Dendritic cell treated with granulocyte-macrophage colony-stimulating factor and Interleukin-4, amounts not matched to agents 40 ng/mL and 50 ng/mL, for 4 days (primary cell): ENCODE results near the gene OSBPL9.
"Not testable (repeated sequence)": the region's sequence is repeated elsewhere in the genome, so short reads cannot be mapped to it uniquely, and the experiment has no call there.

Experiments used
- H3K27ac Mint-ChIP-seq: one replicate; pipeline ENCODE4 v1.8.0; 2022; ENCODE audit warnings: mild to moderate bottlenecking, mixed read lengths
- H3K27me3 Mint-ChIP-seq: one replicate; pipeline ENCODE4 v1.8.0; 2022; ENCODE audit warnings: mild to moderate bottlenecking, mixed read lengths
- H3K36me3 Mint-ChIP-seq: one replicate; pipeline ENCODE4 v1.8.0; 2022; ENCODE audit warnings: low read depth, mixed read lengths
- H3K4me1 Mint-ChIP-seq: one replicate; pipeline ENCODE4 v1.8.0; 2022; ENCODE audit warnings: low read depth, mixed read lengths
- H3K4me3 Mint-ChIP-seq: one replicate; pipeline ENCODE4 v1.8.0; 2022; ENCODE audit warnings: mild to moderate bottlenecking, moderate library complexity, mixed read lengths
- H3K9me3 Mint-ChIP-seq: one replicate; pipeline ENCODE4 v1.8.0; 2022; ENCODE audit warnings: mixed read lengths
- intact Hi-C: fragments of 100-400 bp; cut with micrococcal nuclease; formaldehyde crosslinking; loops from one replicate; pipeline ENCODE4 v1.15.0; 2022

Gene OSBPL9

DNA sequence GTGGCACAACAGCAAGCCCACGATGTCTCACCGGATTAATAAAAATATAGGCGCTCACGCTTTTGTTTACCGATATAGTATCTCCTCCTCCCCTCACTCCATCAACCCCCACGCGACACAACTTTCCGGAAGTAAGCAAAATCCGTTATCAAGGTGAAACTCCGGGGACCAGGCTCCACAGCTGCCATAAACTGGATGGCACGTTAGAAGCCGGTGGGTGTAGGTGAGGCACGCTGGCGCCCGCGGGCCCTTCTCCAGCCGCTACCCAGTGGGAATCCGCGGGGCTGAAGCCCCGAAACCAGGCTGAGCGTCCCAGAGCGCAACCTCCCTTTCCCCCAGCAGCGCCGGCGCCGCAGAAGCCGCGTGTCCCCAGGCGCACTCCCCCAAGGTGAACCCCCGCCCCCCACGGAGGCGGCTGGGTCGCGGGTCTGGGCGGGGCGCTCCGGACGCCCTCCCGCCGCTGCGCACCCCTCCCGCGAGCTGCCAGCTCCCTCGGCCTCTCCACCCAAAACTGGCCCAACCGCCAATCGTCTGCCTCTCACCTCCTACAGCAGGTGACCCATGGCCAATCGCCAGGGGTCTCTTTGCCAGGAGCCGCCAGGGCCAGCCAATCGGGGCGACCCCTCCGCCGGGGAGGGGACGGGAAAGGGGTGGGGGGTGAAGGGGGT lies 112.4 kb downstream of the OSBPL9 start:
- Mint-ChIP-seq H3K9me3 (no peaks in the 10 kb centered on the region), H3K4me3 (peak overlapping the region; percentile 76), H3K4me1 (peaks cover 34% of the 10 kb centered on the region), H3K36me3 (no peaks in the 10 kb centered on the region), H3K27me3 (no peaks in the 10 kb centered on the region), H3K27ac (peak overlapping the region; percentile 82)
- intact Hi-C loops = no loop called here

DNA sequence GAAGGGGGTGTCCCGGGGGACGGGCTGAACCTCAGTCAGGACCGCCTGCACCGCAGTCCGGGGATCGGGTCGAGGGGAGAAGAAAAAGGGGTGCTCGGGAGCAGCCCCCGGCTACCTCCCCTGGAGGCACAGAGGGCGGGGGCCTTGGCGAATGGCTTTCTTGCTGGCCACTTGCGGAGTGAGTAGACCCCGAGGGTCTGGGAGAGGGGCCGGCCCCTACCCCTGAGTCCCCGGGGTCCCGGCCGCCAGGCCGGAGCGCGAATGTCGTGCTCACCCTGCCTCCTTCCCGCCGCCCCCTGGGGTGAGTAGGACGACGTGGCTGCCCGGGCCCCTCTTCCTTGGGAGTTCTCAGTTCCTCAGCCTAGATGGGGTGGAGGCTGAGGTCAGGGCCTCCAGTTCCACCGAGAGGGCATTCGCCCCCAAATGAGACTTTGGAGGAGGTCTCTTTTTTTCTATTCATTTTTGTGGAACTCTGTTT lies 113.0 kb downstream of the OSBPL9 start:
- H3K4me3 Mint-ChIP-seq = peak overlapping the region; percentile 76
- no peaks in the 10 kb centered on the region for H3K9me3 Mint-ChIP-seq
- intact Hi-C loops = no loop called here
- H3K36me3 Mint-ChIP-seq = no peaks in the 10 kb centered on the region
- H3K27ac Mint-ChIP-seq = peak overlapping the region; percentile 82
- no peaks in the 10 kb centered on the region for H3K27me3 Mint-ChIP-seq
- peaks cover 37% of the 10 kb centered on the region for H3K4me1 Mint-ChIP-seq

DNA sequence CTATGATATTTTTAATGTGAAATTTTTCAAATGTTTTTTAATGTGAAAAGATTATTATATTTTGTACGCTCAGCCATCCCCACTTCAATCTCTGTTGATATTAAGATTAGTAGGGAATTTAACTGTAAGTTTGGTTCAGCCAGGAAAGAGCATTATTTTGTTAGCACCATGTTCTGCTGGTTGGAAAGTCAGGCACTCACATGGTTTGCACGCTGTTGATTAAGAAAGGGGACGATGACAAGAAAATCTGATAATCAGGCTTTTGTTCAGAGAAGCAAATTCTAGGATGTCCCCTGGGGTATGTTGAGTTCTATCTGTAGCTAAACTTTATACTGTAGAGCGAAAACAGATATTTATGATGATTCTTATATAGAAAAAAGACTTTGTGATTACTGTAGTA lies 115.1 kb downstream of the OSBPL9 start:
- intact Hi-C loops = no loop called here
- H3K4me3 Mint-ChIP-seq = no peak overlapping the region
- peaks cover 48% of the 10 kb centered on the region for H3K4me1 Mint-ChIP-seq
- H3K27ac Mint-ChIP-seq = no peak overlapping the region
- no peaks in the 10 kb centered on the region for H3K36me3 Mint-ChIP-seq
- H3K9me3 Mint-ChIP-seq = no peaks in the 10 kb centered on the region
- H3K27me3 Mint-ChIP-seq = no peaks in the 10 kb centered on the region

DNA sequence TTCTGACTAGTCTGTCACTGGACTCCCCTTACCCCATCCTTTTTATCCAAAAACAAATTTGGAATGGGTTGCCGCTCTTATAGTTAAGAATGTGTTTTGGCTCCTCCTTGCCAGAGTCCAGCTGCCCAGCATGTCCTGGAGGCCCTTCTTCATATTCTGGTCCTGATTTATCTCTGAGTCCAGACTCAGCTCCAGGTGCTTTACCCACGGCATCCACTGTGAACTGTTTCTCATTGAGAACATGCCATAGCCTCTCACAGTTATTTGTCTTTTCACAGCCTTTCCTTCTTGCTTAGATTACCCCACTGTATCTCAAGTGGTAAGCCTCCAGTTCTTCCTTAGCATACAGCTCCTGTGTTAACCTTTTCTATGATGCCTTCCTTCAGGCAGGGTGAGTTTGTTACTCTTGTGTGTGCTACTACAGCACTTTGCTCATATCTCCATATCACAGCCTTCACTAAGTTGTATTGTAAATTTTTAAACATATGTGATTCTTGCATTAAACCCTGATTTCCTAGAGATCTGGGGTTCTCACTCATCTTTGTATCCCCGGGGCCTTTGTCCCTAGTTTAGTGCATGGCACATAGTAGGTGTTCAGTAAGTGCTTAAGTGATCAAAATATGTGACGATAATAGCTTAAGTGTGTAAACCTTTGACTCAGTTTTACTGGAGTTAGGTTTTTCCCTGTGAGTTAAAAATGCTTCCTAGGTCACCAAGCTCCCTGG lies 116.0 kb downstream of the OSBPL9 start:
- intact Hi-C loops = no loop called here
- H3K9me3 Mint-ChIP-seq = no peaks in the 10 kb centered on the region
- H3K4me1 Mint-ChIP-seq = peaks cover 44% of the 10 kb centered on the region
- no peaks in the 10 kb centered on the region for H3K27me3 Mint-ChIP-seq
- H3K4me3 Mint-ChIP-seq = no peak overlapping the region
- H3K36me3 Mint-ChIP-seq = no peaks in the 10 kb centered on the region
- no peak overlapping the region for H3K27ac Mint-ChIP-seq

DNA sequence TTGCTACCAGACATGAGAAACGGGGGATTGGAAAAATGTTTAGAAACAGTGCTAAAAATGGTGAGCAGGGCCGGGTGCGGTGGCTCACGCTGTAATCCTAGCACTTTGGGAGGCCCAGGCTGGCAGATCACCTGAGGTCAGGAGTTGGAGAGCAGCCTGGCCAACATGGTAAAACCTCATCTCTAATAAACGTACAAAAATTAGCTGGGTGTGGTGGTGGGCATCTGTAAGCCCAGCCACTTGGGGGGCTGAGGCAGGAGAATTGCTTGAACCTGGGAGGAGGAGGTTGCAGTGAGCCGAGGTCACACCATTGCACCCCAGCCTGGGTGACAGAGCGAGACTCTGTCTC lies 116.5 kb downstream of the OSBPL9 start:
- intact Hi-C loops, H3K27me3 Mint-ChIP-seq, H3K4me3 Mint-ChIP-seq, H3K36me3 Mint-ChIP-seq, H3K27ac Mint-ChIP-seq, H3K9me3 Mint-ChIP-seq: not testable (repeated sequence)
- peaks cover 39% of the 10 kb centered on the region for H3K4me1 Mint-ChIP-seq

DNA sequence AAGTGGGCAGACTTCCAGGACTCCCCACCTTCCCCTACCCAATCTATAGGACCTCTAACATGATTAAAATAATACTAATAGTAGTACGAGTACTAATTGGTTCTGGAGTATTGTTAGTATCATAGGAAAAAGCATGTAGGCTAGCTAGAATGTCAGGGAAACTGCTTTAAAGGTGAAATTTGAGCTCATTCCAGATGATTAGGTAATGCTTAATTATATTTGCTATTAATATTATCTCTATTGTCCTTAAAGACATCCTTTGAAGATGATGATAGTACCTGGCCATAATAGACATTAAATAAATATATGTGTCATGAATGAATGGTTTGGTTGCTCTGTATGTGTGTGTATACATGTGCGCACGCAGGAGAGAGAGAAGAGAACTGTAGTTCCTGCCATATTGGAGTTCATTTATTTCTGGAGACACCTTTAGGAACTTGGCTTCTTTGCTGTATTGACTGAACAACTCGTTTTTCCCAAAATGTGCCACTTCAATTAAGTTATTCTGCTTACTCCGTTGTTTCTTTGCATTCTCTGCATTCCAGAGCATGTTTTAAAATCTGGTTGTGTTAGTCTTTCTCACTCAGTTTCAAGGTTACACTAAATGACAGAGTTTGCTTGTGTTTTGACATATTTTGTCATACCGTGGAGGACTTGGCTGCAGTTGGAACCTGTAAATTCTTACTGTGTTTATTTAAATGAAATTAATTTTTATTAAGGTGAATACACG lies 117.1 kb downstream of the OSBPL9 start:
- no peak overlapping the region for H3K27ac Mint-ChIP-seq
- peaks cover 33% of the 10 kb centered on the region for H3K4me1 Mint-ChIP-seq
- no peak overlapping the region for H3K4me3 Mint-ChIP-seq
- H3K36me3 Mint-ChIP-seq = no peaks in the 10 kb centered on the region
- H3K27me3 Mint-ChIP-seq = no peaks in the 10 kb centered on the region
- no peaks in the 10 kb centered on the region for H3K9me3 Mint-ChIP-seq
- intact Hi-C loops = no loop called here

DNA sequence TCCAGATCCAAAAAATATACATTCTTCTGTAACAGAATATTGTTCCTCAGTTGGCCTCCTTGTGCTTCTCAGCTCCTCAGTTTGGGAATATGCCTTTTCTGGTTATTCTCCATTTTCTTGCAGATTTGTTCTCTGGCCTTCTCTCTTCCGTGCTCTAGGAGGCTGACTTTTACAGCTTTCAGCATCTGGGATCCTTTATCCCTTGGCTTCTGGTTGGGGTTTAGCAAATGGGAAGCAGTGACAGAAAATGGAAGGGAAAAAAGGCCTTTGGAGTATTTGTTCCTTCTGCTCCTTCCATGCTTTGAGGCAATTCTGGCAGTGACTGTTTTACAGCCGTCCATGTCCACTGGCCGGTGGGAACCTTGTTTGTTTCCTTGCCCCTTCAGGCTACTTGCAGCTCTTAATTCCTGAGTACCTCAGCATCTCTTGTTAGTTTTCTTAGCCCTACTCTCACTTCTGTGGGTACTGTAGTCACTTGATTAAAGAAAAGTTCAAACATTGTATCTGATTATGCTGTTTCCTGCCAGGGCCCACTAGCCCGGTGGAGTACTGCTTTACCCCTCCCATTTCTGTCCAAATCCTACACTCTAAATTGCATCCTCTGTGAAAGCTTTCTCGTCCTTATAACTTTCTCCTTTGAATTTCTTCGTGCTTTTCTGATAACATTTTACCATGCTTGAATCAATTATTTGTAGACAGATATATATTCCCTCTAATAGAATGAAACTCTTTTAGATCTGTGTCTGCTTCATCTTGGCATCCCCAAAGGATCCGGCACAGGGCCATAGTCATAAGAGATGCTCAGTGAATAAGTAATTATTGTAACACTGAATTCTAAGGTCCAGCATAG lies 118.2 kb downstream of the OSBPL9 start:
- Mint-ChIP-seq H3K27ac (peak overlapping the region; percentile 28), H3K36me3 (no peaks in the 10 kb centered on the region), H3K9me3 (no peaks in the 10 kb centered on the region), H3K4me3 (no peak overlapping the region), H3K4me1 (peaks cover 28% of the 10 kb centered on the region), H3K27me3 (no peaks in the 10 kb centered on the region)
- intact Hi-C loops = no loop called here

DNA sequence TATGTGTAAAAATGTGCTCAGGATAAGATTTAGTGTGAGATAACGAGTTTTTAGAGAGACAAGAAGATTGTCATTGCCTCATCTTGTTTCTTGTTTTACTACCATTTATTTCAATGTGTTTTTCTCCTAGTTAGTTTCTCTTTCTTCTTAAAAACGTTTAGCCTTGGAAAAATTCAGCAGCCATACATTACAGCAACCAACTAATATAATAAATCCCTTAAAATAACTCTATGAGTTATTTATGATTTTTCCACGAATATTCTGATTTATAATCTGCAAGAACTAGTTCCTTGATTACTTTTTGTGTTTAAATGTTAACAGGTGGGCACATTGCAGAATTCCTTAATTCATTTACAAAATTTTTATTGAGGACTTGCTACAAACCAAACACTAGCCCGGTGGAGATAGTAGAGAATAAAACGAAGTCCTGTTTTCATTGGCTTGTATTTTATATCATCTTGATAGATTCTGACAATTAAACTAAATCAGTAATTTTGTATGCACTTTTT lies 118.9 kb downstream of the OSBPL9 start:
- no peaks in the 10 kb centered on the region for H3K9me3 Mint-ChIP-seq
- intact Hi-C loops = no loop called here
- H3K4me1 Mint-ChIP-seq = peaks cover 27% of the 10 kb centered on the region
- no peak overlapping the region for H3K27ac Mint-ChIP-seq
- no peaks in the 10 kb centered on the region for H3K27me3 Mint-ChIP-seq
- no peaks in the 10 kb centered on the region for H3K36me3 Mint-ChIP-seq
- H3K4me3 Mint-ChIP-seq = no peak overlapping the region

DNA sequence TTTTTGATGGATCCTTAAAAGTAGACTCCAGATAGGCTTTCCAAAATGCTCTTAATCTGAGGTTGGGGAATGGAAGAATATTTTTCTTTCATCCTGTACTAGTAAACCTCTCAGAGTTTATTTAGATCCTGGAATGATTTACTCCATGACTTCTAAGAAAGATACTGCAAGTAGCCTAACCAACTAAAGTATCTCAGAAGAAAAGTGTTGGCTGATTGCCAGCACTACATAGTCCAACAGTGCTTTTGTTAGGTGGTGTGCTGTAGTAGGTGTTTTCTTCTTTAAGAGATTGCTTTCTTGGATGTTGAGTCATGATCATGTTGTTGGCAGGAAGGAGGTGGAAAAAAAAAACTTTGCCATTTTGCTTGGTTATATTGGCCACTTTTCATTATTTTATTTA lies 119.8 kb downstream of the OSBPL9 start:
- Mint-ChIP-seq H3K4me1 (peaks cover 33% of the 10 kb centered on the region), H3K27me3 (no peaks in the 10 kb centered on the region), H3K36me3 (peaks cover 3% of the 10 kb centered on the region), H3K9me3 (no peaks in the 10 kb centered on the region), H3K27ac (no peak overlapping the region), H3K4me3 (no peak overlapping the region)
- intact Hi-C loops = no loop called here

DNA sequence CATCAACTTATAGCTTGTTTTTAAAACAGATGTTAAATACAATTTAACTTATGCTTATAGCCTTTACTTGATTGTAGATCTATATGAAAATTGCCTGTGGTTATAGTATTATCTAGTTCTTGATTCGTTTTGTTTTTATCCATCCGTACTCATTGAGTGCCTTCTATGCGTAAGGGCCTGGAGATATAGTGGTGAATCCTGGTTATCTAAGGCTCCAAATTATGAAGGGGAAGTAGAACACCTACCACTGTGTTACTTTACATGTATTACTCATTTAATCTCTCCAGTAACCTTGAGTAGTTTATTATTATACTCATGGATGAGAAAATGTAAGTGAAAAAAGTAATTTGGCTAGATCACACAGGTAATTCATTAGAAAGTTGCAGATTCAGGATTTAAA lies 121.8 kb downstream of the OSBPL9 start:
- peaks cover 23% of the 10 kb centered on the region for H3K4me1 Mint-ChIP-seq
- H3K4me3 Mint-ChIP-seq = no peak overlapping the region

DNA sequence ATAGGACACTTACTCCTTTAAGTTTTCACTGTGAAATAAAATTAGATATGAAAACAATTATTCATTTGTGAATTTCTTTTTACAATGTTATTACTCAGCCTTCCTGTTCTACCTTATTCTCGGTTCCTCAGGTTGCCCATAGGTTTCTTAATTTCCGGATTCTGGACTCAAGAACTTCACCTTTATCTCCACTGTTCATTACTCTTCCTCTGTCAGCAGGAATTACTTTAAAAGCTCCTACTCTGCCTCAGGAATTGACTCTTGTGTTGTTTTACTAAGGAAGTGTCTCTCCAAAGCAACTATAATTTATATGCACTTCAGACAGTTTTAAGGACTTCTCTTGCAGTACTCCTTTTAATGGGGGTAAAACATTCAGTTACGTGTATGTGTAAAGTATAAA lies 123.8 kb downstream of the OSBPL9 start:
- Mint-ChIP-seq H3K4me3 (no peak overlapping the region), H3K9me3 (no peaks in the 10 kb centered on the region), H3K27me3 (no peaks in the 10 kb centered on the region), H3K36me3 (peaks cover 7% of the 10 kb centered on the region), H3K27ac (no peak overlapping the region), H3K4me1 (peaks cover 14% of the 10 kb centered on the region)
- intact Hi-C loops = no loop called here

More for the DNA sequence above, 121.8 kb downstream of the OSBPL9 start:
- no peaks in the 10 kb centered on the region for H3K9me3 Mint-ChIP-seq
- intact Hi-C loops = no loop called here
- no peaks in the 10 kb centered on the region for H3K27me3 Mint-ChIP-seq
- no peak overlapping the region for H3K27ac Mint-ChIP-seq
- peaks cover 7% of the 10 kb centered on the region for H3K36me3 Mint-ChIP-seq

DNA sequence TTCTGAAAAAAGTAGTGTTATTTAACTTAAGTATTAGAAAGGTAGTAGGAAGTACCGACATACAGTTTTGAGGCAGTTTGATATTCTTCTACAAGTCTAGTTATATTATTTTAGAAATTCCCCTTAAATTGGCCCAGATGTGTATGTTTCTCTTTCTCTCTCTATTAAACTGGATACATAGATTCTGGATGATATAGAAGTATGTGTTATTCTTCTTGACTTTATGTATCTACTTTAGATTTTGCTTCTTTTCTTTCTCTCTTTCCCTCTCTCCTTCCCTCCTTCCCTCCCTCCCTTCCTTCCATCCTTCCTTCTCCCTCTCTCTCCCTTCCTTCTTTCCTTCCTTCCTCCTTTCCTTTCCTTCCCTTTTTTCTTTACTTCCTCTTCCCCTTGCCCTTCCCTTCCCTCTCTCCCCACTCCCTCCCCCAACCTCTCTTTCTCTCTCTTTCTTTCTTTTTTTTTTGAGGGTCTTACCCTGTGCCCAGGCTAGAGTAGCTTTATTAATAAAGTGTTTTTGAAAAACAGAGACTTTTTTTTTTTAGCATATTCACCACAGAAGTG lies 124.3 kb downstream of the OSBPL9 start:
- no peak overlapping the region for H3K27ac Mint-ChIP-seq
- intact Hi-C loops = no loop called here
- H3K4me1 Mint-ChIP-seq = peaks cover 14% of the 10 kb centered on the region
- peaks cover 7% of the 10 kb centered on the region for H3K36me3 Mint-ChIP-seq
- H3K27me3 Mint-ChIP-seq = no peaks in the 10 kb centered on the region
- H3K4me3 Mint-ChIP-seq = no peak overlapping the region
- H3K9me3 Mint-ChIP-seq = no peaks in the 10 kb centered on the region

DNA sequence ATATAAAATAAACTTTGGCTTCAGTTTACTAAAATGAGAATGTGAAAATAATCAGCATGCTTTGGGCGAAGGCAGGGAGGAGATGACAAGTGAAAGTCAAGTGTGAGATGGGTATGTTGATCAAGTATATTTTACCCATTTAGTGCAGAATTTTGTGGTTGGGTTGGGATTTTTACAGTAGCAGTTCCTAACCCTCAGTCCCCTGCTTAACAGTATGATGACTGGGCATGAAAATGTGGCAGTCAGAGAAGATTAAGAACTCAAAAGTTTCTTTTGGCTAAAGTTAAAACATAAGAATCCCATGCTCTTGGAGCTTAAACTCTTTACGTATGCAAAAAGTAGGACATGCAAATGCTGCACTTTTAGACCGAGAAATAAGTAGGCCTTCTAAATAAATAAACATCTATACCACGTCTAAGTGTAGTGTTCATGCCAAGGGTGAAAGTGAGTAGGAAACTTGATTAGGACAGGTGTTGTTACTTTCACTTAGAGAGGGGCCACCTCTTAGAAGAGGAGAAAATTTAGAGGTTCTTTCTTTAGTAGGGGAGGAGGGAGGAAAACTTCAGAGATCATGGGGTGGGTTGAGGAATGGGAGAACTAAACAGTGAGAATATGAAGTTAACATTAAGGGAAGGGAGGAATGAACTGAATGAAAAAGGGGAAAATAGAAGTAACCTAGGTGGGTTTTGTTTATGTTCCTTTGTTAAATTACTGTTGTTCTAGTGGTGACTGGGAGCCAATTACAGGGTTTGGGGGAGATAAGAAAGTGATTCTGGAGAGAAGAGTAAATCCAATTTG lies 127.8 kb downstream of the OSBPL9 start:
- Mint-ChIP-seq H3K27ac (no peak overlapping the region), H3K4me3 (no peak overlapping the region), H3K4me1 (peaks cover 9% of the 10 kb centered on the region), H3K27me3 (no peaks in the 10 kb centered on the region), H3K36me3 (peaks cover 17% of the 10 kb centered on the region), H3K9me3 (no peaks in the 10 kb centered on the region)
- intact Hi-C loops = no loop called here
